H9 (cell line): ENCODE measurements around the gene DACT3. TPM values are rescaled to one million over a fixed set of nuclear protein-coding genes. Genes with fewer than 3 reads are reported as not detected.

Experiments
- DNase-seq: peaks from one replicate; pipeline ENCODE4 v3.0.0-alpha.2; 2017
- H2AFZ ChIP-seq: one replicate; pipeline ENCODE4 v1.6.1; 2013; ENCODE audit warnings: mild to moderate bottlenecking, low read length, control low read depth, moderate library complexity
- H2AK5ac ChIP-seq: 2 replicates; pipeline ENCODE4 v1.6.1; 2013; ENCODE audit warnings: low read length, control low read depth, mixed read lengths; ENCODE audit not compliant: insufficient read length
- H2BK120ac ChIP-seq: one replicate; pipeline ENCODE4 v1.6.1; 2013; ENCODE audit warnings: low read depth, mild to moderate bottlenecking, low read length, control low read depth, inconsistent platforms; ENCODE audit not compliant: poor library complexity, severe bottlenecking
- H2BK12ac ChIP-seq: 2 replicates; pipeline ENCODE4 v1.6.1; 2013; ENCODE audit warnings: low read length, control low read depth, mixed read lengths, low read depth; ENCODE audit not compliant: insufficient read length
- H2BK15ac ChIP-seq: 2 replicates; pipeline ENCODE4 v1.6.1; 2013; ENCODE audit warnings: low read depth, low read length, control low read depth
- H2BK20ac ChIP-seq: one replicate; pipeline ENCODE4 v1.6.1; 2013; ENCODE audit warnings: low read depth, mild to moderate bottlenecking, low read length, control low read depth, inconsistent platforms; ENCODE audit not compliant: poor library complexity, severe bottlenecking
- H2BK5ac ChIP-seq: 2 replicates; pipeline ENCODE4 v1.6.1; 2013; ENCODE audit warnings: low read length, control low read depth, mixed read lengths; ENCODE audit not compliant: insufficient read length
- H3K14ac ChIP-seq: 2 replicates; pipeline ENCODE4 v1.6.1; 2013; ENCODE audit warnings: low read length, control low read depth; ENCODE audit not compliant: insufficient read depth
- H3K18ac ChIP-seq: 2 replicates; pipeline ENCODE4 v1.6.1; 2013; ENCODE audit warnings: low read depth, mild to moderate bottlenecking, mixed read lengths, low read length, control low read depth; ENCODE audit not compliant: insufficient read length
- H3K23ac ChIP-seq: 2 replicates; pipeline ENCODE4 v1.6.1; 2013; ENCODE audit warnings: low read length, control low read depth, mixed read lengths, low read depth; ENCODE audit not compliant: insufficient read length
- H3K23me2 ChIP-seq: 2 replicates; pipeline ENCODE4 v1.6.1; 2013; ENCODE audit warnings: low read depth, mild to moderate bottlenecking, mixed read lengths, low read length, control low read depth; ENCODE audit not compliant: insufficient read length, poor library complexity, severe bottlenecking
- H3K27ac ChIP-seq: 2 replicates; pipeline ENCODE4 v1.5.1; 2013; ENCODE audit warnings: low read length, control low read depth, mixed read lengths, low read depth; ENCODE audit not compliant: insufficient read length
- H3K27me3 ChIP-seq: 2 replicates; pipeline ENCODE4 v1.6.1; 2013; ENCODE audit warnings: low read length, control low read depth, inconsistent platforms; ENCODE audit not compliant: insufficient read depth
- H3K4ac ChIP-seq: 2 replicates; pipeline ENCODE4 v1.6.1; 2013; ENCODE audit warnings: low read depth, mild to moderate bottlenecking, control low read depth, inconsistent platforms, low read length, moderate library complexity
- H3K4me1 ChIP-seq: 2 replicates; pipeline ENCODE4 v1.6.1; 2013; ENCODE audit warnings: low read length, control low read depth, inconsistent platforms; ENCODE audit not compliant: insufficient read depth
- H3K4me2 ChIP-seq: 2 replicates; pipeline ENCODE4 v1.6.1; 2013; ENCODE audit warnings: low read length, control low read depth, mixed read lengths; ENCODE audit not compliant: insufficient read length, insufficient read depth
- H3K56ac ChIP-seq: 2 replicates; pipeline ENCODE4 v1.6.1; 2013; ENCODE audit warnings: low read depth, mild to moderate bottlenecking, mixed read lengths, low read length, control low read depth; ENCODE audit not compliant: insufficient read length
- H3K79me1 ChIP-seq: 2 replicates; pipeline ENCODE4 v1.6.1; 2013; ENCODE audit warnings: low read depth, mild to moderate bottlenecking, moderate library complexity, low read length, control low read depth, inconsistent platforms; ENCODE audit not compliant: insufficient read depth, poor library complexity, severe bottlenecking
- H3K79me2 ChIP-seq: 2 replicates; pipeline ENCODE4 v1.6.1; 2013; ENCODE audit warnings: low read length, control low read depth, inconsistent platforms; ENCODE audit not compliant: insufficient read depth
- H3K9ac ChIP-seq: 2 replicates; pipeline ENCODE4 v1.6.1; 2013; ENCODE audit warnings: low read length, control low read depth, mixed read lengths; ENCODE audit not compliant: insufficient read length; ENCODE audit errors: extremely low read depth
- H3K9me3 ChIP-seq: one replicate; pipeline ENCODE4 v1.6.1; 2013; ENCODE audit warnings: low read depth, low read length, inconsistent platforms; ENCODE audit not compliant: control insufficient read depth
- H3T11ph ChIP-seq: one replicate; pipeline ENCODE4 v1.6.1; 2013; ENCODE audit warnings: mild to moderate bottlenecking, low read length, control low read depth, inconsistent platforms
- H4K20me1 ChIP-seq: one replicate; pipeline ENCODE4 v1.6.1; 2013; ENCODE audit not compliant: control insufficient read depth, insufficient read length, insufficient read depth
- H4K5ac ChIP-seq: 2 replicates; pipeline ENCODE4 v1.6.1; 2013; ENCODE audit warnings: low read depth, mild to moderate bottlenecking, mixed read lengths, low read length, control low read depth; ENCODE audit not compliant: insufficient read length
- H4K8ac ChIP-seq: replicated peaks from 2 replicates; pipeline ENCODE4 v1.6.1; 2013; ENCODE audit warnings: low read length, control low read depth, mixed read lengths, low read depth; ENCODE audit not compliant: insufficient read length
- H4K91ac ChIP-seq: 2 replicates; pipeline ENCODE4 v1.6.1; 2013; ENCODE audit warnings: low read depth, mild to moderate bottlenecking, moderate library complexity, mixed read lengths, low read length, control low read depth; ENCODE audit not compliant: insufficient read length
- H3K27ac Mint-ChIP-seq, 3 experiments: 2 replicates in 2 of 3; 3 replicates in 1 of 3; pipeline ENCODE4 v1.8.0; 2020 to 2021; ENCODE audit warnings: mixed read lengths in 3 of 3, mild to moderate bottlenecking in 1 of 3, moderate library complexity in 1 of 3
- H3K27me3 Mint-ChIP-seq: 2 replicates; pipeline ENCODE4 v1.8.0; 2021; ENCODE audit warnings: low read depth, mild to moderate bottlenecking, moderate library complexity, mixed read lengths
- H3K36me3 Mint-ChIP-seq, 3 experiments: 2 replicates in 2 of 3; 3 replicates in 1 of 3; pipeline ENCODE4 v1.8.0; 2020 to 2021; ENCODE audit warnings: low read depth in 3 of 3, mixed read lengths in 3 of 3; ENCODE audit not compliant: insufficient read depth in 1 of 3
- H3K4me1 Mint-ChIP-seq, 2 experiments: 2 replicates each; pipeline ENCODE4 v1.8.0; 2020; ENCODE audit warnings: mixed read lengths in 2 of 2
- H3K4me3 Mint-ChIP-seq, 2 experiments: 2 replicates in 1 of 2; 3 replicates in 1 of 2; pipeline ENCODE4 v1.8.0; 2020 to 2021; ENCODE audit warnings: mild to moderate bottlenecking in 2 of 2, mixed read lengths in 2 of 2, moderate library complexity in 1 of 2
- H3K9me3 Mint-ChIP-seq, 2 experiments: 2 replicates in 1 of 2; 3 replicates in 1 of 2; pipeline ENCODE4 v1.8.0; 2020; ENCODE audit warnings: mild to moderate bottlenecking in 2 of 2, mixed read lengths in 2 of 2, moderate library complexity in 1 of 2
- WGBS: extraction: QIAGEN DNeasy Blood & Tissue Kit; methylation state at CpG from one replicate; pipeline ENCODE4 v1.1.7; 2013; ENCODE audit warnings: missing lambda C conversion rate, low lambda C conversion rate, mixed read lengths; ENCODE audit not compliant: insufficient read length; ENCODE audit errors: extremely low coverage; 5-methylcytosine and 5-hydroxymethylcytosine counted together
- total RNA-seq: library from RNA; stranded (reverse); gene quantifications from 2 replicates; pipeline ENCODE4 v1.2.1, GENCODE V29; 2021
- TF ChIP-seq, protein P1 (sequence below): fragments of 200-600 bp; sonication (generic); conservative IDR thresholded peaks from 3 replicates; pipeline ENCODE4 v1.8.0; 2021; ENCODE audit warnings: antibody characterized with exemption, mild to moderate bottlenecking

Gene DACT3
- total RNA-seq, 1 experiment from 2014 or later, result 0.87 TPM

DNA sequence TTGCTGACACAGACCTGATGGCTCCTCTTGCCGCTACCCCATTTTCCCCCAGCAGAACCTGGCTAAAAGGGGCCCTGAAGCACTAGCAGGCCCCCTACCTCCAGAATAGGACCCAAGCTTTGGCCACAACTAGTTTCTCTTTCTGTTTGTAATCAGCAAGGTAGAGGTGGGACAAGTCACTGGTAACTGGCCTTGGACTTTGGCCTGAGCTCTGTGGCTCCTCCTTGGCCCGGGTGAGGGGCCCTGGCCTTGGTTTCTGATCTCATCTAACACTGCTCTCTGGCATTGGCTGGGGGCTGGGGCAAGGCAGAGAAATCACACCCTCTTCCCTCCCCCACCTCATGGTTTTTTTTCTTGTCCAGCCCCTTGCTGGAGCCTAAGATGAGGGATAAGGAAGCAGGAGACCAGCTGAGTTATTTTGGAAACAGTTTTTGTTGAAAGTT is 57.8 kb downstream of the DACT3 start:
- Histone ChIP-seq H2BK15ac (no peak overlapping the region), H4K20me1 (no peaks in the 10 kb centered on the region), H3T11ph (no peak overlapping the region), H4K91ac (no peak overlapping the region), H2AFZ (no peak overlapping the region), H3K4ac (no peak overlapping the region), H3K79me2 (peaks cover 5% of the 10 kb centered on the region; the same call in 1 of the 2 replicates), H3K9me3 (no peaks in the 10 kb centered on the region), H2BK120ac (no peak overlapping the region), H3K18ac (no peak overlapping the region), H2BK12ac (no peak overlapping the region), H3K4me1 (no peaks in the 10 kb centered on the region), H2BK20ac (no peak overlapping the region), H3K56ac (no peak overlapping the region), H3K4me2 (no peak overlapping the region), H3K23me2 (peaks cover 12% of the 10 kb centered on the region), H3K9ac (no peak overlapping the region), H3K23ac (no peak overlapping the region), H4K8ac (no peak overlapping the region), H3K14ac (no peak overlapping the region), H3K27ac (no peak overlapping the region), H3K79me1 (peaks cover 7% of the 10 kb centered on the region), H2AK5ac (no peak overlapping the region), H2BK5ac (no peak overlapping the region), H3K27me3 (no peaks in the 10 kb centered on the region), H4K5ac (no peak overlapping the region)
- Mint-ChIP-seq H3K27ac (no peak overlapping the region; a peak in 1 of 7 replicates), H3K4me1 (peaks cover 19 to 31% of the 10 kb centered on the region in 2 experiments), H3K27me3 (peaks cover 5% of the 10 kb centered on the region; the same call in 1 of the 2 replicates), H3K36me3 (peaks cover 15 to 34% (median 28%) of the 10 kb centered on the region in 3 experiments; a peak in 6 of 7 replicates), H3K4me3 (peak overlapping the region; percentile 94 to 98; a peak in 4 of 5 replicates), H3K9me3 (peaks cover 3 to 4% of the 10 kb centered on the region in 2 experiments; a peak in 3 of 5 replicates)
- no CpG with 5 or more reads among the region's 2 CpGs for WGBS
- TF ChIP-seq, protein P1, sequence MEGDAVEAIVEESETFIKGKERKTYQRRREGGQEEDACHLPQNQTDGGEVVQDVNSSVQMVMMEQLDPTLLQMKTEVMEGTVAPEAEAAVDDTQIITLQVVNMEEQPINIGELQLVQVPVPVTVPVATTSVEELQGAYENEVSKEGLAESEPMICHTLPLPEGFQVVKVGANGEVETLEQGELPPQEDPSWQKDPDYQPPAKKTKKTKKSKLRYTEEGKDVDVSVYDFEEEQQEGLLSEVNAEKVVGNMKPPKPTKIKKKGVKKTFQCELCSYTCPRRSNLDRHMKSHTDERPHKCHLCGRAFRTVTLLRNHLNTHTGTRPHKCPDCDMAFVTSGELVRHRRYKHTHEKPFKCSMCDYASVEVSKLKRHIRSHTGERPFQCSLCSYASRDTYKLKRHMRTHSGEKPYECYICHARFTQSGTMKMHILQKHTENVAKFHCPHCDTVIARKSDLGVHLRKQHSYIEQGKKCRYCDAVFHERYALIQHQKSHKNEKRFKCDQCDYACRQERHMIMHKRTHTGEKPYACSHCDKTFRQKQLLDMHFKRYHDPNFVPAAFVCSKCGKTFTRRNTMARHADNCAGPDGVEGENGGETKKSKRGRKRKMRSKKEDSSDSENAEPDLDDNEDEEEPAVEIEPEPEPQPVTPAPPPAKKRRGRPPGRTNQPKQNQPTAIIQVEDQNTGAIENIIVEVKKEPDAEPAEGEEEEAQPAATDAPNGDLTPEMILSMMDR, result no peak
- DNase-seq, result no peak
